GM19372 (cell line): ENCODE results near the gene MBD3L3.
"Not testable (repeated sequence)": the region's sequence is repeated elsewhere in the genome, so short reads cannot be mapped to it uniquely, and the experiment has no call there.

Source experiments
- ATAC-seq: cut with Tn5 transposase; IDR thresholded peaks from one replicate; pipeline ENCODE4 v1.9.1; 2021; ENCODE audit warnings: mild to moderate bottlenecking, low read depth, moderate library complexity; ENCODE audit not compliant: unreplicated experiment

MBD3L3 gene

GRCh38 chr19:7063764-7064418 is 5.4 kb upstream of the MBD3L3 start:
- no peak for ATAC-seq

GRCh38 chr19:7063339-7063738 is 4.9 kb upstream of the MBD3L3 start:
- no peak for ATAC-seq

GRCh38 chr19:7059977-7060376 is 1.5 kb upstream of the MBD3L3 start:
- ATAC-seq: not testable (repeated sequence)

GRCh38 chr19:7056371-7056770 is 2.1 kb downstream of the MBD3L3 start:
- not testable (repeated sequence) for ATAC-seq

GRCh38 chr19:7055679-7056078 is 2.8 kb downstream of the MBD3L3 start:
- ATAC-seq: not testable (repeated sequence)

- not testable (repeated sequence) for ATAC-seq
Observed at GRCh38 chr19:7054635-7055368, 3.7 kb downstream of the MBD3L3 start.

- ATAC-seq: not testable (repeated sequence)
Observed at GRCh38 chr19:7052896-7053295, 5.6 kb downstream of the MBD3L3 start.

- ATAC-seq: not testable (repeated sequence)
Observed at GRCh38 chr19:7051421-7051820, 7.1 kb downstream of the MBD3L3 start.

- ATAC-seq: not testable (repeated sequence)
Observed at GRCh38 chr19:7049021-7049420, 9.5 kb downstream of the MBD3L3 start, which contains the start of gene MBD3L2. MBD3L2 (plus strand) TSS chr19:7049321; CDS start chr19:7049374, 53 bp downstream.

- not testable (repeated sequence) for ATAC-seq
Observed at GRCh38 chr19:7041563-7041962, 16.9 kb downstream of the MBD3L3 start.

- ATAC-seq: not testable (repeated sequence)
Observed at GRCh38 chr19:7040079-7040478, 18.4 kb downstream of the MBD3L3 start, which contains the start of gene MBD3L4. MBD3L4 (minus strand) TSS chr19:7040179; CDS start chr19:7040144, 35 bp downstream.

- ATAC-seq: not testable (repeated sequence)
Observed at GRCh38 chr19:7030278-7030677, 28.2 kb downstream of the MBD3L3 start, which contains the start of gene MBD3L5. MBD3L5 (plus strand) TSS chr19:7030578; CDS start chr19:7030612, 34 bp downstream.

GRCh38 chr19:7028790-7029189 is 29.7 kb downstream of the MBD3L3 start:
- ATAC-seq: not testable (repeated sequence)

- ATAC-seq: not testable (repeated sequence)
Observed at GRCh38 chr19:7021331-7021730, 37.1 kb downstream of the MBD3L3 start, which contains the start of gene MBD3L2B. MBD3L2B (minus strand) TSS chr19:7021431; CDS start chr19:7021397, 34 bp downstream.

GRCh38 chr19:7018828-7019227 is 39.6 kb downstream of the MBD3L3 start:
- ATAC-seq: no peak

- no peak for ATAC-seq
Observed at GRCh38 chr19:7013678-7014077, 44.8 kb downstream of the MBD3L3 start.

- ATAC-seq: no peak
Observed at GRCh38 chr19:7010722-7011593, 47.5 kb downstream of the MBD3L3 start.

GRCh38 chr19:7007859-7008258 is 50.6 kb downstream of the MBD3L3 start:
- no peak for ATAC-seq
